C4-2B (cell line): ENCODE measurements around the gene BID.

Experiments
- H3K27ac ChIP-seq: fragments of 450-650 bp; 2 replicates; pipeline ENCODE4 v1.5.1; 2017
- ZFX ChIP-seq: fragments of 450-650 bp; IDR thresholded peaks from 2 replicates; pipeline ENCODE4 v1.6.1; 2017
- TF ChIP-seq, protein P1 (sequence below): fragments of 450-650 bp; conservative IDR thresholded peaks from 2 replicates; pipeline ENCODE4 v1.5.1; 2017; ENCODE audit warnings: mild to moderate bottlenecking

Gene BID

DNA sequence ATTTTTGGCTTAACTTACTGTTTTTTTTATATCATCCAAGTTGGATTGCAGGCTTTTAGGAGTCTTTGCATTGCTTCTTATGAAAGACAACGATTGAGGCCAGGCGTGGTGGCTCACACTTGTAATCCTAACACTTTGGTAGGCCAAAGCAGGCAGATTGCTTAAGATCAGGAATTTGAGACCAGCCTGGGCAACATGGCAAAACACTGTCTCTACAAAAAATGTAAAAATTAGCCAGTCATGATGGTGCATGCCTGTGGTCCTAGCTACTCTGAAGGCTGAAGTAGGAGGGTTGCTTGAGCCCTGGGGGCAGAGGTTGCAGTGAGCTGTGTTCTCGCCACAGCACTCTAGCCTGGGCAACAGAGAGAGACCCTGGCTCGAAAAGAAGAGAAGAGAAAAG lies 56.6 kb downstream of the BID start:
- no peak overlapping the region for H3K27ac ChIP-seq
- TF ChIP-seq, protein P1, sequence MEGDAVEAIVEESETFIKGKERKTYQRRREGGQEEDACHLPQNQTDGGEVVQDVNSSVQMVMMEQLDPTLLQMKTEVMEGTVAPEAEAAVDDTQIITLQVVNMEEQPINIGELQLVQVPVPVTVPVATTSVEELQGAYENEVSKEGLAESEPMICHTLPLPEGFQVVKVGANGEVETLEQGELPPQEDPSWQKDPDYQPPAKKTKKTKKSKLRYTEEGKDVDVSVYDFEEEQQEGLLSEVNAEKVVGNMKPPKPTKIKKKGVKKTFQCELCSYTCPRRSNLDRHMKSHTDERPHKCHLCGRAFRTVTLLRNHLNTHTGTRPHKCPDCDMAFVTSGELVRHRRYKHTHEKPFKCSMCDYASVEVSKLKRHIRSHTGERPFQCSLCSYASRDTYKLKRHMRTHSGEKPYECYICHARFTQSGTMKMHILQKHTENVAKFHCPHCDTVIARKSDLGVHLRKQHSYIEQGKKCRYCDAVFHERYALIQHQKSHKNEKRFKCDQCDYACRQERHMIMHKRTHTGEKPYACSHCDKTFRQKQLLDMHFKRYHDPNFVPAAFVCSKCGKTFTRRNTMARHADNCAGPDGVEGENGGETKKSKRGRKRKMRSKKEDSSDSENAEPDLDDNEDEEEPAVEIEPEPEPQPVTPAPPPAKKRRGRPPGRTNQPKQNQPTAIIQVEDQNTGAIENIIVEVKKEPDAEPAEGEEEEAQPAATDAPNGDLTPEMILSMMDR: no peak
- no peak for TF ChIP-seq ZFX

DNA sequence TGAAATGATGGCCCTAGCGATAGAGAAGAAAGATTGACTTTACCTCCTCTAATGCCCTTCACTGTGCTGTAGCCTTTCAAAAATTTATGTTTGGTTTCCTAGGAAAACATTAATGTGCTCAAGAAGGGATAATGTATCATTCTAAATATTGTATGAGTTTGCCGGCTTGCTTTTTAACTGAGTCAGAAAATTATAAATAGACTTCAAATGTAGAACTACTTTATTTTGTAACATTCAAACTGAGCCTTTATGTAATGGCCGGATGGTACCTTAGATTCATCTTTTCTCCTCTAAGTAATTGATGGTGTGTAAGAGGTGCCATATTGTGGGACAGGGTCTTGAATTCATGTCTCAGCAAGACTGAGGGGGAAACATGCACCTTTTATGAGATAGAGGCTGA lies 57.7 kb downstream of the BID start:
- no peak overlapping the region for H3K27ac ChIP-seq
- TF ChIP-seq ZFX: no peak
- TF ChIP-seq, protein P1: no peak

DNA sequence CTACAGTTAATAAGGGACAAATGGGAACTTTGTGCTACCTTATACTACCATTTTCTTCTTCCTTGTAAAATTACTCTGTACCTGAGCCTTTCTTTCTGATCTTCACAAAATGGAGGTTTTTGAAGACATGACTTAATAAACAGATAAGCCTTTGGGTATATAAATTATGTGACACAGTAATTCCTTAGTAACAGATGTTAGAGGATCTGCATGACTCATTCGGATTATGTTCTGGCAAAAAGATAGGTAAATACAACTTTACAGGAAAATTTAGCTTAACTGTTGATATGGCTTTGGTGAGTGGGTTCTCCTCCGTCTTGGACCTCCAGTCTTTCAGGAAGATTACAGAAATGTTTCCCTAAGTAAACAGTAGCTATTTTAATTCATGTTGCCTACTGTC lies 61.8 kb downstream of the BID start:
- H3K27ac ChIP-seq: no peak overlapping the region
- no peak for TF ChIP-seq ZFX
- TF ChIP-seq, protein P1: no peak

DNA sequence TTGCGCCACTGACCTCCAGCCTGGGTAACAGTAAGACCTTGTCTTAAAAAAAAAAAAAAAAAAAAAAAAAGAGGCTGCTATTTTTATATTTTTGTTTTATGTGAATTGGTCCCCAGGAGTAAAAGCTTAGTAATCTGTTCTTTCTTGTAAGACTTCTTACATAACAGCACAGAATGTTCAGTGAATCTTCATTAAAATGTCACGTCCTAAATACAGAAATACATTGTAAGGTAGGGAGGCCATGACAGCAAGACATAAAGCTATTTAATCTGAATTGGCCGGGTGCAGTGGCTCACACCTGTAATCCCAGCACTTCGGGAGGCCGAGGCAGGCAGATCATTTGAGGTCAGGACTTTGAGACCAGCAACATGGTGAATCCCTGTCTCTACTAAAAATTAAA lies 64.2 kb downstream of the BID start:
- no peak overlapping the region for H3K27ac ChIP-seq
- TF ChIP-seq ZFX: no peak
- TF ChIP-seq, protein P1: no peak

DNA sequence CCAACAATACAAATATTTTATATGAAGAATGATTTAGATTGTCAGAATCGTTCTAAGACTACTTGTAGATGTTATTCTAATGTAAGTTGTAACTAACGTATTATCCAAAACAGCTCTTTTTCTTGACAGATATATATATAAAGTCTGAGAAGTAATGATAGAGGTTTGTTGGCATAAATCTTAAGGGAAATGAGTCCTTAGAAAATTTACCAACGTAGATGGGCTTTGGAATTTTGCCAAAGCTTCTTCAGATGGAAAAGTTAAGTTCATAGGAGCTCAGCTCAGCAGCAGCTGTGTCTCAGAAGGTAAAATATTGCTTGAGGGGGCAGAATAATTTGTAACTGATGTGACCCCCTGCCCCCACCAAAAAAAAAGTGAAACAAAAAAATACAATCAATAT lies 66.7 kb downstream of the BID start:
- TF ChIP-seq, protein P1: no peak
- H3K27ac ChIP-seq: no peak overlapping the region

DNA sequence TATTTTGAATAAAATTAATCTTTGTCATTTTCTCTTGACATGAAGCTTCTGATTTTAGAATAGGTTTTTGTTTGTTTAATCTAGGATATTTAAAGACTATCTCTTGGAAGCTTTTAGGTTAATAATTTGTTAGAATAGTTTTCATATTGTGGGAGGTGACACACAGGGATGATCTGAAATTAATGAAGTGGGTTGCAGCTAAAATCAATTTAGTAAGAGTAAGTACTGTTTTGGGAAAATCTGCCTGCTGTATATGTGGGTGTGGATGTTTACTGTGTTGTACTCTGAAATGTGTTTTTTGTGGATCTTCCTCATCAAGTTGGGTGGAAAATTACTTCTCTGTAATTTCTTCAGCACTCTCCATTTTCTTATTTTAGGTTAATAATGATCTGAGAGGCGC lies 67.3 kb downstream of the BID start:
- H3K27ac ChIP-seq: no peak overlapping the region; the same call in 1 of the 2 replicates
- no peak for TF ChIP-seq ZFX
- TF ChIP-seq, protein P1: no peak

DNA sequence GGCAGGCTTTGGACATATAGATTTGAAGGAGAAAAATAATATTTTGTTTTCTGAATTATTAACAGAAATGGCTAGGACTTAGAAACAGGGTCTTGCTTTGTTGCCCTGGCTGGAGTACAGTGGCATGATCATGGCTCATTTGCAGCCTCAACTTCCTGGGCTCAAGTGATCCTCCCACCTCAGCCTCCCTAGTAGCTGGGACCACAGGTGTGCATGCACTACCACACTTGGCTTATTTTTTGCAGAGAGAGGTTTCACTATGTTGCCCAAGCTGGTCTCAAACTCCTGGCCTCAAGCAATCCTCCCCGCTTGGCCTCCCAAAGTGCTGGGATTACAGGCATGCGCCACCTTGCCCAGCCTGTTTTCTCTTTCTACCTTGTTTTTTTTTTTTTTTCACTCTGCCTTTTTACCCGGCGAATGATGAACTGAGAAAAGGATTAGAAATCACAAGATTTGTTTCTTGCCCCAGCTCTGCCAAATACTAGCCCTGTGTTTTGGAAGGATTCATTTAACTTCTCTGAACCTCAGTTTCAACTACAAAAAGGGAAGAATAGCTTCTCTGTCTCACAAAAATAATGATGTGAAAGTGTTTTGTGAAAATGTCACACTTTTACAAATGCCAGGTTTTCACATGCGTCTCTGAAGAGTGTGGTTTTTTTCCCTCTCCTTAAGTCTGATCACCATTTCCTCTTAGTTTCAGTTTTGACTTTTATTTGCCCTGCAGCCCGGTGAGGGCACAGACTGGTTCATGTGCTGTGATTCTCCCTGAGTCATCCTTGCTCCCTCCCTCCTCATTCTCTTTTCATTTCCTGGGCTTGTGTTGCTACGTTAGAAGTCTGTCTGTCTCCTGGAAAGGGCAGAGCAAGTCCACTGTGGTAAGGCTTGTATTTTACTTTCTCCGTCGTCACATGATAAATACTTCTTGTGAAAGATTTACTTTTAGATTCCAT lies 68.0 kb downstream of the BID start:
- TF ChIP-seq, protein P1: no peak
- no peak for TF ChIP-seq ZFX

More for the DNA sequence above, 68.0 kb downstream of the BID start:
- H3K27ac ChIP-seq: peak overlapping the region; percentile 85
